Right lobe of liver (tissue), 6 donors: Measurements from ENCODE around the gene ARFIP1. TPM values are rescaled to one million over a fixed set of nuclear protein-coding genes. Genes with fewer than 3 reads are reported as not detected.

Experiments
- ATAC-seq, 4 donors: fragments of 200-7000 bp; cut with Tn5 transposase; one replicate each; pipeline ENCODE4 v1.9.1; 2020; ENCODE audit warnings: mild to moderate bottlenecking in 4 of 4, moderate library complexity in 4 of 4
- DNase-seq, 3 donors: peaks; one replicate each; pipeline ENCODE4 v3.0.0-alpha.2; 2020
- H3K27ac ChIP-seq, 3 donors: fragments of 200-600 bp; one replicate each; pipeline ENCODE4 v1.8.0; 2022
- H3K27me3 ChIP-seq, 2 donors: fragments of 200-600 bp; one replicate each; pipeline ENCODE4 v1.8.0; 2022
- H3K36me3 ChIP-seq, 4 donors: fragments of 200-600 bp; sonication (generic) in 1 of 4; one replicate each; pipeline versions ENCODE4 v1.5.1 to v1.8.0; 2017 to 2022; ENCODE audit warnings: control low read depth in 1 of 4
- H3K4me1 ChIP-seq, 4 donors: fragments of 200-600 bp; sonication (generic) in 1 of 4; one replicate each; pipeline versions ENCODE4 v1.5.1 to v1.8.0; 2017 to 2022; ENCODE audit warnings: control low read depth in 1 of 4
- H3K4me3 ChIP-seq, 3 donors: fragments of 200-600 bp; one replicate each; pipeline ENCODE4 v1.8.0; 2022
- H3K9me3 ChIP-seq, 4 donors: fragments of 200-600 bp; sonication (generic) in 1 of 4; one replicate each; pipeline versions ENCODE4 v1.5.1 to v1.8.0; 2017 to 2022; ENCODE audit warnings: control low read depth in 1 of 4
- POLR2A ChIP-seq: fragments of 450-650 bp; IDR thresholded peaks from one replicate; pipeline ENCODE4 v1.6.1; 2017; ENCODE audit warnings: antibody characterized with exemption, mild to moderate bottlenecking
- WGBS: methylation state at CpG from one replicate; pipeline ENCODE4 v1.1.6; 2018; ENCODE audit warnings: low coverage, low lambda C conversion rate; ENCODE audit not compliant: insufficient coverage; ENCODE audit errors: missing lambda C conversion rate; 5-methylcytosine and 5-hydroxymethylcytosine counted together
- intact Hi-C, 2 donors: fragments of 100-400 bp; cut with DNase I; formaldehyde crosslinking; loops; one replicate each; pipeline versions ENCODE4 v1.11.2 to v1.14.1; 2022
- total RNA-seq, 6 experiments: library from RNA; depleted of rRNA in 2 of 6; stranded (reverse); fragments of >200 nt in 2 of 6; fragmentation: NEBNext Ultra II Directional in 3 of 6; extraction: Animal tissue kit (Norgen Biotek cat#: 25700) in 3 of 6; gene quantifications; one replicate each; pipeline versions ENCODE4 v1.1.0 to v1.2.4, GENCODE V29; 2016 to 2023
- TF ChIP-seq, protein P1 (sequence below), 4 donors: fragments of 200-600 bp in 3 of 4; fragments of 450-650 bp in 1 of 4; IDR thresholded peaks; one replicate each; pipeline versions ENCODE4 v1.5.1 to v1.8.0; 2016 to 2022; ENCODE audit warnings: antibody characterized with exemption in 4 of 4, mild to moderate bottlenecking in 2 of 4
- donor health status: DM: no; HTN: yes; CAD: no.
- donor health status: DM: no; HTN: no; CAD: no.
- donor health status: DM: no; HTN: no; CAD: no.
- donor health status: DM: no; HTN: yes; CAD: no.
- donor health status: DM: no; HTN: yes; CAD: no.

The ARFIP1 gene
- total RNA-seq, 6 experiments from 2014 or later, result 9.1 to 19.9 (median 14.1) TPM

DNA sequence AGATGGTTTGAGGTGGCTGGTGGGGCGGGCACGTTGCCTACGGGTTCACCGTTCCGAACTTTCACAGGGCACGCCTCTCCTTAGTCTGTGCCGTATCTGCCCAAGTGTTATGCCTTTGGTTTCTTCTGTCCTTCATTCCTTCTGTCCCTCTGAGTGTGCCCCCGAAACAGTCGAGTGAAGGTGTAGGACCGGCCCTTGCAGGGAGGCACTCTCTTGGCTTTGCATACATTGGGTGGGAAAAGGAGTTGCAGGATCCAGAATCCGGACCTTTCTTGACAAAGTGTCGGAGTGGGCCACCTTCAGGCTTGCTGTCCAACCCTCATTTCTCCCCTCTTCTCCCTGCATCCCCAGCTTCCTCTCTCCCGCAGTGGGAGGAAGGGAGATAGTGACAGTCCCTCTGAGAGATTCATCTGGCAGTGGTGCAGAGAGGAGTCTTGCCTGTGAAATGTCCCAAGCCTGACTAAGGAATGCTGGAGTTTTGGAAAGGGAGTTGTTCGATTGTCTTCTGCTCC, 569 bp downstream of the ARFIP1 start:
- Histone ChIP-seq H3K27me3 (no peaks in the 10 kb centered on the region), H3K4me3 (peak overlapping the region; percentile 60 to 83 (median 81)), H3K9me3 (no peaks in the 10 kb centered on the region), H3K4me1 (peaks cover 0 to 13% (median 2%) of the 10 kb centered on the region in 4 donors), H3K36me3 (no peaks in the 10 kb centered on the region), H3K27ac (peak overlapping the region; percentile 60 to 80 (median 80))
- no peak for DNase-seq
- no peak for TF ChIP-seq POLR2A
- TF ChIP-seq, protein P1, sequence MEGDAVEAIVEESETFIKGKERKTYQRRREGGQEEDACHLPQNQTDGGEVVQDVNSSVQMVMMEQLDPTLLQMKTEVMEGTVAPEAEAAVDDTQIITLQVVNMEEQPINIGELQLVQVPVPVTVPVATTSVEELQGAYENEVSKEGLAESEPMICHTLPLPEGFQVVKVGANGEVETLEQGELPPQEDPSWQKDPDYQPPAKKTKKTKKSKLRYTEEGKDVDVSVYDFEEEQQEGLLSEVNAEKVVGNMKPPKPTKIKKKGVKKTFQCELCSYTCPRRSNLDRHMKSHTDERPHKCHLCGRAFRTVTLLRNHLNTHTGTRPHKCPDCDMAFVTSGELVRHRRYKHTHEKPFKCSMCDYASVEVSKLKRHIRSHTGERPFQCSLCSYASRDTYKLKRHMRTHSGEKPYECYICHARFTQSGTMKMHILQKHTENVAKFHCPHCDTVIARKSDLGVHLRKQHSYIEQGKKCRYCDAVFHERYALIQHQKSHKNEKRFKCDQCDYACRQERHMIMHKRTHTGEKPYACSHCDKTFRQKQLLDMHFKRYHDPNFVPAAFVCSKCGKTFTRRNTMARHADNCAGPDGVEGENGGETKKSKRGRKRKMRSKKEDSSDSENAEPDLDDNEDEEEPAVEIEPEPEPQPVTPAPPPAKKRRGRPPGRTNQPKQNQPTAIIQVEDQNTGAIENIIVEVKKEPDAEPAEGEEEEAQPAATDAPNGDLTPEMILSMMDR (IDR thresholded peaks at IDR 0.05), result no peak
- 3% methylated on average over 7 of the region's 14 CpGs for WGBS
- intact Hi-C loops, result no loop called here
- peak in 3 of 4 donors; percentile 1 to 8 (median 5) for ATAC-seq

DNA sequence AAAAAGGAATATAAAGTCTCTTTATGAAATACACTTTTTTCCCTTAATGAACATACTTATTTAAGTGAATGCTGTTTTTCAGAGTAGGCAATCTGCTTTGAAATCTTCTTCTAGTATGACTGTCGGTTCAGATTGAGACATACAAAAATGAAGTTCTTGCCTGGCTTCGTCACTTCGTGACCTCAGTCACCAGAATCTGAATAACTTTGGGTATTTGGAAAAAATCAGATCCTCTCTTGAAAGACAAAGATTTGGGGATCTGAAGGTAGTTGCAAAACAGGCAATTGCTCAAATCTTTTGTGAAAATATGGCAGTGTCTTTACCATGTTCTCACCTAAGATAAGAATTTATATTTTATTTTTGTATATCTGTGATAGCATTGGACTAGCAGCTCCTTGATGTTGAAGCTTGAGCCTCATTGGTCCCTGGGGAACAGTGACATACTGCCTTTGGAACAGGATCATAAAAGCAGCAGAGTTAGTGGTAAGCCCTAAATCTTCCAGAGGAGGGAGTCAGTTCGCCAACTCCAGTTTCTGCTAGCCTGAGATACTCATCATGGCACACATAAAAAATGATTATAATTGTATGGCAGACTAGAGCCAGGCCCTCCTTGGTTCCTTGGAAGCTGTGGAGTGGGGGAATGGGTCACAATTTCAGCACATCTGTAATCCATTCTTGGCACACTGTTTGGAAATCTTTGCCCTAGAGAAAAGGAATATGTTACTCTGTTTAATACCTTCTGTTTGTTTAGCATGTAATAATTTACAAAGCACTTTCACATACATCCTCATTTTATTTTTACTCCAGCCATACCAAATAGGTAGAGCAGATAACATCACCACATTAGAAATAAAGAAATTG, 5.0 kb downstream of the ARFIP1 start:
- H3K9me3 ChIP-seq, result no peaks in the 10 kb centered on the region
- no peak overlapping the region for H3K4me3 ChIP-seq
- TF ChIP-seq POLR2A, result no peak
- H3K27ac ChIP-seq, result no peak overlapping the region
- WGBS, result 94% methylated on average over 3 of the region's 4 CpGs
- H3K36me3 ChIP-seq, result no peaks in the 10 kb centered on the region
- peaks cover 0 to 16% (median 5%) of the 10 kb centered on the region in 4 donors for H3K4me1 ChIP-seq
- intact Hi-C loops, result no loop called here
- no peaks in the 10 kb centered on the region for H3K27me3 ChIP-seq
- DNase-seq (no peak), ATAC-seq (peak in 1 of 4 donors; percentile 29)

GRCh38 chr4:152785639-152786615, 6.2 kb downstream of the ARFIP1 start:
- no peak for DNase-seq
- Histone ChIP-seq H3K4me1 (peaks cover 0 to 12% (median 5%) of the 10 kb centered on the region in 4 donors), H3K27me3 (no peaks in the 10 kb centered on the region), H3K27ac (no peak overlapping the region), H3K4me3 (no peak overlapping the region), H3K36me3 (no peaks in the 10 kb centered on the region), H3K9me3 (no peaks in the 10 kb centered on the region)
- TF ChIP-seq, protein P1 (IDR thresholded peaks at IDR 0.05), result no peak
- no peak for TF ChIP-seq POLR2A
- WGBS, result 15% methylated on average over 2 of the region's 3 CpGs
- intact Hi-C loops, result no loop called here
- ATAC-seq, result peak in 2 of 4 donors; percentile 18 to 34

DNA sequence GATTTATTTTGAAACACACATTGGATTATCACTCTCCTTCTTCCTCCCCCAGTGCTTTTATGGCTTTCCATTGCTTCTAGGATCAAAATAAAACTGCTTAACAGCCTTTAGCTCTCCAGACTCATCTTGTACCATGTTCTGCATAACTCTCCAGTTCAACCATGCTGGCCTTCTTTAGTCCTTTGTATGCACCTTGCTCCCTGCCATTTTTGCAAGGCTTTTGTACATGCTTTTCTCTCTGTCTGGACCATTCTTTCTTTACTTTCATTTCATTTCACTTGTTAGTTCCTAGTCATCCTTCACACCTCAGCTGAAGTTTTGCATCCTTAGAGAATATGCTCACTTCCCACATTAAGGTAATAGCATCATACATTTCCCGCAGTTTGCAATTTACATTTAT, 6.9 kb downstream of the ARFIP1 start:
- intact Hi-C loops, result no loop called here
- DNase-seq (no peak), ATAC-seq (no peak)
- peaks cover 0 to 10% (median 5%) of the 10 kb centered on the region in 4 donors for H3K4me1 ChIP-seq
- H3K9me3 ChIP-seq, result no peaks in the 10 kb centered on the region
- no peak overlapping the region for H3K27ac ChIP-seq
- H3K4me3 ChIP-seq, result no peak overlapping the region
- no peaks in the 10 kb centered on the region for H3K27me3 ChIP-seq
- WGBS, result 92% methylated on average over 1 of the region's 1 CpG
- TF ChIP-seq POLR2A, result no peak
- TF ChIP-seq, protein P1 (IDR thresholded peaks at IDR 0.05), result no peak
- H3K36me3 ChIP-seq, result no peaks in the 10 kb centered on the region
